Neuronal stem cell (in vitro differentiated cells): ENCODE results near the gene HTD2.
"Not testable (repeated sequence)": the region's sequence is repeated elsewhere in the genome, so short reads cannot be mapped to it uniquely, and the experiment has no call there.

Source experiments
- DNase-seq: peaks from one replicate; pipeline ENCODE4 v3.0.0-alpha.2; 2013; ENCODE audit warnings: low spot score
- H2AFZ ChIP-seq: one replicate; pipeline ENCODE4 v1.6.1; 2013; ENCODE audit warnings: mild to moderate bottlenecking, low read length, inconsistent platforms
- H2AK5ac ChIP-seq: 2 replicates; pipeline ENCODE4 v1.6.1; 2013; ENCODE audit warnings: low read depth, mild to moderate bottlenecking, inconsistent platforms, low read length, moderate library complexity, mixed read lengths
- H2BK120ac ChIP-seq: 2 replicates; pipeline ENCODE4 v1.6.1; 2013; ENCODE audit warnings: low read depth, mild to moderate bottlenecking, inconsistent platforms, low read length, moderate library complexity, mixed read lengths
- H2BK12ac ChIP-seq: one replicate; pipeline ENCODE4 v1.6.1; 2013; ENCODE audit warnings: low read length, inconsistent platforms
- H2BK15ac ChIP-seq: 2 replicates; pipeline ENCODE4 v1.6.1; 2013; ENCODE audit warnings: mild to moderate bottlenecking, low read length, inconsistent platforms, mixed read lengths
- H2BK5ac ChIP-seq: one replicate; pipeline ENCODE4 v1.6.1; 2013; ENCODE audit warnings: inconsistent platforms, mild to moderate bottlenecking, low read length, moderate library complexity
- H3K14ac ChIP-seq: one replicate; pipeline ENCODE4 v1.6.1; 2013; ENCODE audit warnings: low read length, inconsistent platforms
- H3K18ac ChIP-seq: 2 replicates; pipeline ENCODE4 v1.6.1; 2013; ENCODE audit warnings: low read length, inconsistent platforms
- H3K23ac ChIP-seq: 2 replicates; pipeline ENCODE4 v1.6.1; 2013; ENCODE audit warnings: low read depth, mild to moderate bottlenecking, mixed read lengths, low read length, inconsistent platforms; ENCODE audit not compliant: poor library complexity
- H3K27ac ChIP-seq: replicated peaks from 3 replicates; pipeline ENCODE4 v1.5.1; 2013; ENCODE audit warnings: low read length, inconsistent platforms
- H3K27me3 ChIP-seq, 3 experiments: 2 replicates each; pipeline ENCODE4 v1.6.1; 2013; ENCODE audit warnings: low read length in 3 of 3, mild to moderate bottlenecking in 2 of 3, inconsistent platforms in 1 of 3, low read depth in 1 of 3, mixed read lengths in 1 of 3, moderate library complexity in 1 of 3; ENCODE audit not compliant: control insufficient read depth in 3 of 3, insufficient read depth in 3 of 3
- H3K36me3 ChIP-seq, 2 donors: replicated peaks in 1 of 2; 2 replicates each; pipeline ENCODE4 v1.6.1; 2013; ENCODE audit warnings: low read length in 2 of 2; ENCODE audit not compliant: control insufficient read depth in 2 of 2, insufficient read depth in 2 of 2
- H3K4ac ChIP-seq: 2 replicates; pipeline ENCODE4 v1.6.1; 2013; ENCODE audit warnings: inconsistent platforms, mild to moderate bottlenecking, low read length, moderate library complexity
- H3K4me1 ChIP-seq, 2 donors: 1 replicate in 1 of 2; 2 replicates in 1 of 2; pipeline ENCODE4 v1.6.1; 2013; ENCODE audit warnings: low read length in 2 of 2, low read depth in 1 of 2; ENCODE audit not compliant: control insufficient read depth in 2 of 2, insufficient read depth in 1 of 2
- H3K4me2 ChIP-seq: one replicate; pipeline ENCODE4 v1.6.1; 2013; ENCODE audit warnings: mild to moderate bottlenecking, low read length, inconsistent platforms; ENCODE audit not compliant: insufficient read depth, poor library complexity, severe bottlenecking
- H3K4me3 ChIP-seq, 2 donors: 2 replicates each; pipeline ENCODE4 v1.5.1; 2013; ENCODE audit warnings: low read length in 2 of 2, mild to moderate bottlenecking in 2 of 2, inconsistent platforms in 1 of 2, moderate library complexity in 1 of 2
- H3K79me1 ChIP-seq: one replicate; pipeline ENCODE4 v1.6.1; 2013; ENCODE audit warnings: low read depth, mild to moderate bottlenecking, inconsistent platforms, low read length, moderate library complexity
- H3K9ac ChIP-seq: one replicate; pipeline ENCODE4 v1.6.1; 2013; ENCODE audit warnings: mild to moderate bottlenecking, low read depth, low read length, inconsistent platforms; ENCODE audit not compliant: poor library complexity
- H3K9me3 ChIP-seq, 2 donors: replicated peaks in 1 of 2; 2 replicates each; pipeline versions ENCODE3 to v1.6.1; 2013; ENCODE audit warnings: low read length in 2 of 2, mild to moderate bottlenecking in 2 of 2, inconsistent platforms in 1 of 2, low read depth in 1 of 2, mixed read lengths in 1 of 2, moderate library complexity in 1 of 2; ENCODE audit not compliant: control insufficient read depth in 2 of 2, insufficient read depth in 1 of 2
- H4K8ac ChIP-seq: one replicate; pipeline ENCODE4 v1.6.1; 2013; ENCODE audit warnings: low read depth, mild to moderate bottlenecking, inconsistent platforms, low read length, moderate library complexity
- H4K91ac ChIP-seq: one replicate; pipeline ENCODE4 v1.6.1; 2013; ENCODE audit warnings: low read length, low read depth, mild to moderate bottlenecking, inconsistent platforms; ENCODE audit not compliant: poor library complexity
- WGBS, 2 donors: extraction: QIAGEN DNeasy Blood & Tissue Kit; methylation state at CpG; one replicate each; pipeline ENCODE4 v1.1.7; 2013; ENCODE audit warnings: missing lambda C conversion rate in 2 of 2, mixed read lengths in 1 of 2; ENCODE audit not compliant: insufficient read length in 2 of 2, insufficient replicate concordance in 1 of 2; ENCODE audit errors: extremely low coverage in 2 of 2; 5-methylcytosine and 5-hydroxymethylcytosine counted together

Gene HTD2

DNA sequence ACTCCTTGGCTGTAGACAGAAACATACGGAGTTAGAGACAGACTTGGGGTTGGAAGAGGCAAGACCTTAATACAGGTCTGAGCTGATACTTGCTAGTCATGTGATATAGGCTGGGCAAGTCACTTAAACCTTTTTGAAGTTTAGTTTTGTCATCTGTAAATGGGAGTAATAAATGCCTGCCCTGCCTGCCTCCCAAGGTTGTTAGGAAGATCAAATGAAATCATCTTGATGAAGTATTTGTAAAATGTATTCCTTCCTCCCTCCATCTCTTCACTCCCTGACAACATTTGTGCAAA lies 29.3 kb downstream of the HTD2 start:
- Histone ChIP-seq H2BK5ac (no peak overlapping the region), H3K18ac (no peak overlapping the region), H3K4me3 (no peak overlapping the region), H3K79me1 (peaks cover 3% of the 10 kb centered on the region), H2BK12ac (no peak overlapping the region), H3K27ac (no peak overlapping the region), H2BK120ac (no peak overlapping the region), H2AK5ac (no peak overlapping the region), H3K14ac (no peak overlapping the region), H3K9ac (no peak overlapping the region), H2AFZ (no peak overlapping the region), H3K36me3 (no peaks in the 10 kb centered on the region), H4K91ac (no peak overlapping the region), H4K8ac (no peak overlapping the region), H3K4me2 (no peak overlapping the region), H2BK15ac (no peak overlapping the region), H3K4me1 (peaks cover 2 to 4% of the 10 kb centered on the region in 2 donors), H3K27me3 (peaks cover 0 to 2% (median 0%) of the 10 kb centered on the region in 3 experiments), H3K23ac (no peak overlapping the region), H3K4ac (no peak overlapping the region), H3K9me3 (no peaks in the 10 kb centered on the region)
- DNase-seq = no peak
- WGBS, 2 donors = no CpG with 5 or more reads among the region's 1 CpG

GRCh38 chr3:58336135-58336882 lies 30.0 kb downstream of the HTD2 start:
- Histone ChIP-seq H3K18ac (no peak overlapping the region), H3K4me2 (no peak overlapping the region), H3K14ac (no peak overlapping the region), H2BK120ac (no peak overlapping the region), H2AFZ (no peak overlapping the region), H3K27ac (no peak overlapping the region), H4K8ac (no peak overlapping the region), H4K91ac (no peak overlapping the region), H2BK5ac (no peak overlapping the region), H2BK12ac (no peak overlapping the region), H3K4me3 (no peak overlapping the region), H3K27me3 (peaks cover 0 to 2% (median 0%) of the 10 kb centered on the region in 3 experiments), H3K79me1 (peaks cover 3% of the 10 kb centered on the region), H3K36me3 (no peaks in the 10 kb centered on the region), H3K4me1 (peaks cover 2 to 4% of the 10 kb centered on the region in 2 donors), H2BK15ac (no peak overlapping the region), H2AK5ac (no peak overlapping the region), H3K9ac (no peak overlapping the region), H3K9me3 (no peaks in the 10 kb centered on the region), H3K23ac (no peak overlapping the region), H3K4ac (no peak overlapping the region)
- no CpG with 5 or more reads among the region's 3 CpGs for WGBS, 2 donors
- DNase-seq = no peak

GRCh38 chr3:58337190-58337589 lies 30.9 kb downstream of the HTD2 start:
- H3K4me2 ChIP-seq = no peak overlapping the region
- H3K4me1 ChIP-seq = peaks cover 2 to 3% of the 10 kb centered on the region in 2 donors
- no peak overlapping the region for H2BK120ac ChIP-seq
- no peak overlapping the region for H4K91ac ChIP-seq
- no peaks in the 10 kb centered on the region for H3K36me3 ChIP-seq
- no peak overlapping the region for H3K4me3 ChIP-seq
- no peak overlapping the region for H2BK15ac ChIP-seq
- H2BK5ac ChIP-seq = no peak overlapping the region
- H2AFZ ChIP-seq = no peak overlapping the region
- no peak overlapping the region for H3K27ac ChIP-seq
- no peaks in the 10 kb centered on the region for H3K9me3 ChIP-seq
- H3K79me1 ChIP-seq = peaks cover 3% of the 10 kb centered on the region
- H3K9ac ChIP-seq = no peak overlapping the region
- H3K4ac ChIP-seq = no peak overlapping the region
- H2AK5ac ChIP-seq = no peak overlapping the region
- no peak overlapping the region for H3K18ac ChIP-seq
- no peak for DNase-seq
- no peak overlapping the region for H2BK12ac ChIP-seq
- H3K14ac ChIP-seq = no peak overlapping the region
- H3K27me3 ChIP-seq = no peaks in the 10 kb centered on the region
- WGBS, 2 donors = no CpG with 5 or more reads among the region's 1 CpG
- H3K23ac ChIP-seq = no peak overlapping the region
- H4K8ac ChIP-seq = no peak overlapping the region

- not testable (repeated sequence) for H3K4me3 ChIP-seq, H4K8ac ChIP-seq, H3K14ac ChIP-seq, H3K9ac ChIP-seq, H3K9me3 ChIP-seq, H3K79me1 ChIP-seq, H3K4ac ChIP-seq, H2BK12ac ChIP-seq, H2BK5ac ChIP-seq, H2BK15ac ChIP-seq, H3K4me2 ChIP-seq, H3K27ac ChIP-seq, H3K23ac ChIP-seq, H2AFZ ChIP-seq, H2AK5ac ChIP-seq, H3K27me3 ChIP-seq, H4K91ac ChIP-seq, H3K36me3 ChIP-seq, H3K18ac ChIP-seq, DNase-seq, H3K4me1 ChIP-seq, H2BK120ac ChIP-seq
- WGBS, 2 donors = 100% methylated on average over 1 of the region's 12 CpGs; no CpG with 5 or more reads in 1 of the 2 donors
These were observed 32.8 kb downstream of the HTD2 start for GRCh38 chr3:58339146-58339545.
